ENCODE results near the gene ANKUB1.
A peak's percentile ranks its signal among the peaks of the same experiment; 100 is the strongest.

Gene ANKUB1

DNA sequence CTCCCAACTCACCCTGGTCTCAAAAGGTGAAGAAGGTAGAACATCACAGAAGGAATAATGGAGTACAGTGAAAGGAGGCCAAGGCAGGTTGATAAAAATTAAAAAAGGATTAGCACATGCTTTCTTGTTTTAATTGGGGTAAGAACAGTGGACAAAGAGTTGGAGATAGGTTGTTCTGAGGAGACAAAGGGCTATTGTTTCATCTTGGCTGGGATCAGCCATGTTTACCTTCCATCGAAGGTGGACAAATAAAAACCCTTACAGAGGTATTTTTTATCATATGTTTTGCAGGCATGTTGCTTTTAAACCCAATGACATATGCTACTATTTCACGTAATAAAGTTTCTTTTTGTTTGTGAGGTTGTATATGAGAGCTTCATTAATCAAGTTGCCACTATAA, 53.0 kb downstream of the ANKUB1 start:
- Histone ChIP-seq H3K4me1 (ENCODE audit: control insufficient read depth in 2 of 2, insufficient read depth in 2 of 2, low read length in 2 of 2) (no peaks in the 10 kb centered on the region), H3K4me3 (ENCODE audit: low read length in 2 of 2) (no peak overlapping the region), H3K36me3 (ENCODE audit: control insufficient read depth in 2 of 2, insufficient read depth in 2 of 2, low read length in 2 of 2) (peaks cover 16 to 24% of the 10 kb centered on the region in 2 donors), H3K27me3 (ENCODE audit: control insufficient read depth in 2 of 2, insufficient read depth in 2 of 2, low read length in 2 of 2) (no peaks in the 10 kb centered on the region), H3K9me3 (ENCODE audit: control insufficient read depth in 2 of 2, low read length in 2 of 2) (no peaks in the 10 kb centered on the region), H3K9ac (ENCODE audit: low read depth in 1 of 2, low read length in 2 of 2) (no peak overlapping the region), H3K27ac (ENCODE audit: low read depth in 2 of 2, low read length in 2 of 2) (no peak overlapping the region)

DNA sequence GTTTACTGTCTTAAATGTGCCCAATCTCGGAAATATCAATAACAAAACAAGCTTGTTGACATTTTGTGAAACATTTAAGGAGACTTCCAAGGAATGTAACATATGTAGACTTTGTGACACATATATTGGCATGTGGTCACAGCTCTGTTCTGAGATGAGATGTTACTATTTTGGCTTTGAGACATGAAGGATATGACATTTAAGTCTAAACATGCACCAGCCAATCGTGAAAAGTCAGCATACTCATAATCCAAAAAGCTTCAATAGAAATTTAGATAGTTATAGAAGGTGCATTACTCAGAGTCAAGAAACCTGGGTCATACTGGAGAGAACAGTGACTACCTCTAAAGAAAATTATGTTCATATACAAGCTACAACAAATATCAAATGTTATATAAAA, 53.5 kb downstream of the ANKUB1 start:
- Histone ChIP-seq H3K27me3 (ENCODE audit: control insufficient read depth in 2 of 2, insufficient read depth in 2 of 2, low read length in 2 of 2) (no peaks in the 10 kb centered on the region), H3K27ac (ENCODE audit: low read depth in 2 of 2, low read length in 2 of 2) (no peak overlapping the region), H3K9me3 (ENCODE audit: control insufficient read depth in 2 of 2, low read length in 2 of 2) (no peaks in the 10 kb centered on the region), H3K36me3 (ENCODE audit: control insufficient read depth in 2 of 2, insufficient read depth in 2 of 2, low read length in 2 of 2) (peaks cover 12 to 19% of the 10 kb centered on the region in 2 donors), H3K4me1 (ENCODE audit: control insufficient read depth in 2 of 2, insufficient read depth in 2 of 2, low read length in 2 of 2) (no peaks in the 10 kb centered on the region), H3K9ac (ENCODE audit: low read depth in 1 of 2, low read length in 2 of 2) (no peak overlapping the region), H3K4me3 (ENCODE audit: low read length in 2 of 2) (no peak overlapping the region)

DNA sequence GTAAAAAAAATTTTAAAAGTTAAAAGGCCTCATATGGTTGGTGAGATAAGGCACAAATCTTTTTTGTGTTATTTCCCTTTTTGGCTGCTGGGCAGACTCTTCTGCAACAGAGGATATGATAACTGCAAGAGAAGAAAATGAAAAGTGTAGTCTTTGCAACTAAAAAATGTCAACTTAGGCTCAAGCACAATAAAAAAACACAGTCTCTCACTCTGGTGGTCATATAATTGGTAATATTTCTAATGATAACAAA, 55.5 kb downstream of the ANKUB1 start:
- Histone ChIP-seq H3K4me3 (ENCODE audit: low read length in 2 of 2) (no peak overlapping the region), H3K9me3 (ENCODE audit: control insufficient read depth in 2 of 2, low read length in 2 of 2) (no peaks in the 10 kb centered on the region), H3K9ac (ENCODE audit: low read depth in 1 of 2, low read length in 2 of 2) (no peak overlapping the region), H3K36me3 (ENCODE audit: control insufficient read depth in 2 of 2, insufficient read depth in 2 of 2, low read length in 2 of 2) (peaks cover 9 to 12% of the 10 kb centered on the region in 2 donors), H3K27ac (ENCODE audit: low read depth in 2 of 2, low read length in 2 of 2) (no peak overlapping the region), H3K27me3 (ENCODE audit: control insufficient read depth in 2 of 2, insufficient read depth in 2 of 2, low read length in 2 of 2) (no peaks in the 10 kb centered on the region), H3K4me1 (ENCODE audit: control insufficient read depth in 2 of 2, insufficient read depth in 2 of 2, low read length in 2 of 2) (no peaks in the 10 kb centered on the region)

DNA sequence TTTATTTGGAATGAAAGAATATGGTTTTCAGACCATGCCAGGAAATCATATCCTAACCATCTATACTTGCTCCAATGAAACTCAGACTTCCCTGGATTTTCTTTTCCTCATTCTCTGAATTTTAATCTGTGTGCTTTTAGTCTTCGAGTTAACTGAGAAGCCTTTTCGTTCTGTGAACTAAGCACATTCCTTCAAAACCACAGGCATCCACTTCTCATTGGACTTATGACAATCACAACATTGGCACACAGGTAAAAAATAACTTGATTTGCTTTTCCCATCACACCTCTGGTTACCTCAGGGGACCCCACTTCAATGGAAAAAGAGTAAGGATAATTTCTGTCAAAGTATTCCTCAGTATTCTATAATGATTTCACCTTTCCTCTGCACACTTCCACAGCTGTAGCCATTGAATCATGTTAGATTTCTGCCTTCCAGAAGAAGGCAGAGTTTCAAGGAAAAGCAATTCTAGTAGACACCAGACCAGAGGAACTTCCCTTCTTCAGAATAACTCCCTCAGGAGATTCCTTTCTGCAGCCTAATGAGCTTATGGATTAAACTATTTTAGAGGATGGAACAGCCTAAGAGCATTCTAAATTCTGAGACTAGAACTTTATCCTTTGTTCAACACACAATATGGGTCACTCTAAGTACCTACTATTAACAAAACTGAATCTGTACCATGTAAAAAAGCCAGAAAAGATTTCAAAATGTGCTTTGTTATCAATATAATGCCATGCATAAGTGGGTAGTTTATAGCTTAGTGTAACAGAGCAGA, 56.0 kb downstream of the ANKUB1 start:
- Histone ChIP-seq H3K4me3 (ENCODE audit: low read length in 2 of 2) (no peak overlapping the region), H3K4me1 (ENCODE audit: control insufficient read depth in 2 of 2, insufficient read depth in 2 of 2, low read length in 2 of 2) (no peaks in the 10 kb centered on the region), H3K27me3 (ENCODE audit: control insufficient read depth in 2 of 2, insufficient read depth in 2 of 2, low read length in 2 of 2) (no peaks in the 10 kb centered on the region), H3K9me3 (ENCODE audit: control insufficient read depth in 2 of 2, low read length in 2 of 2) (no peaks in the 10 kb centered on the region), H3K36me3 (ENCODE audit: control insufficient read depth in 2 of 2, insufficient read depth in 2 of 2, low read length in 2 of 2) (peaks cover 7 to 11% of the 10 kb centered on the region in 2 donors), H3K27ac (ENCODE audit: low read depth in 2 of 2, low read length in 2 of 2) (no peak overlapping the region), H3K9ac (ENCODE audit: low read depth in 1 of 2, low read length in 2 of 2) (no peak overlapping the region)

GRCh38 chr3:149732234-149732633, 60.1 kb downstream of the ANKUB1 start:
- Histone ChIP-seq H3K27me3 (ENCODE audit: control insufficient read depth in 2 of 2, insufficient read depth in 2 of 2, low read length in 2 of 2) (no peaks in the 10 kb centered on the region), H3K36me3 (ENCODE audit: control insufficient read depth in 2 of 2, insufficient read depth in 2 of 2, low read length in 2 of 2) (no peaks in the 10 kb centered on the region), H3K9me3 (ENCODE audit: control insufficient read depth in 2 of 2, low read length in 2 of 2) (no peaks in the 10 kb centered on the region)

DNA sequence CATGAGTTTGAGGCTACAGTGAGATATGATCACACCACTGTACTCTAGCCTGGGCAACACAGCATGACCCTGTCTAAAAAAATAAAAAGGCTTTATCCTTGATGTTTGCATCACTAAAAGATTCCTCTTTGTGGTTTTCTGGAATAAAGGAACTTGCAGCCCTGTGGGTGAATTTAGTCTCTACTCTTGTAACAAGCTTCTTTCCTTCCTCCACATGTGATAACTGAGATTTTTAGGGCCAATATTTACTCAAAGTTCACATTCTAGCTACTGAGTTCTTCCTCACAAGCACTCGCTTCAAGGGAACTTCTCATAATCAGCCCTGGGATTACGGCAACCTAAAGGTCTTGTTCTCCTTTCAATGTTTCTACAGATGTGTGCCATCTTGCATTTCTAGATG, 64.7 kb downstream of the ANKUB1 start:
- no peak overlapping the region for H3K27ac ChIP-seq (ENCODE audit: low read depth in 2 of 2, low read length in 2 of 2)
- no peaks in the 10 kb centered on the region for H3K27me3 ChIP-seq (ENCODE audit: control insufficient read depth in 2 of 2, insufficient read depth in 2 of 2, low read length in 2 of 2)
- H3K4me1 ChIP-seq (ENCODE audit: control insufficient read depth in 2 of 2, insufficient read depth in 2 of 2, low read length in 2 of 2) = no peaks in the 10 kb centered on the region
- H3K4me3 ChIP-seq (ENCODE audit: low read length in 2 of 2) = no peak overlapping the region
- H3K9me3 ChIP-seq (ENCODE audit: control insufficient read depth in 2 of 2, low read length in 2 of 2) = no peaks in the 10 kb centered on the region
- H3K36me3 ChIP-seq (ENCODE audit: control insufficient read depth in 2 of 2, insufficient read depth in 2 of 2, low read length in 2 of 2) = no peaks in the 10 kb centered on the region
- no peak overlapping the region for H3K9ac ChIP-seq (ENCODE audit: low read depth in 1 of 2, low read length in 2 of 2)

More at GRCh38 chr3:149732234-149732633, 60.1 kb downstream of the ANKUB1 start:
- no peaks in the 10 kb centered on the region for H3K4me1 ChIP-seq (ENCODE audit: control insufficient read depth in 2 of 2, insufficient read depth in 2 of 2, low read length in 2 of 2)
- H3K9ac ChIP-seq (ENCODE audit: low read depth in 1 of 2, low read length in 2 of 2) = no peak overlapping the region
- H3K27ac ChIP-seq (ENCODE audit: low read depth in 2 of 2, low read length in 2 of 2) = no peak overlapping the region
- no peak overlapping the region for H3K4me3 ChIP-seq (ENCODE audit: low read length in 2 of 2)

GRCh38 chr3:149726716-149727407, 65.5 kb downstream of the ANKUB1 start:
- H3K27ac ChIP-seq (ENCODE audit: low read depth in 2 of 2, low read length in 2 of 2) = no peak overlapping the region
- no peaks in the 10 kb centered on the region for H3K9me3 ChIP-seq (ENCODE audit: control insufficient read depth in 2 of 2, low read length in 2 of 2)
- H3K9ac ChIP-seq (ENCODE audit: low read depth in 1 of 2, low read length in 2 of 2) = no peak overlapping the region
- no peaks in the 10 kb centered on the region for H3K4me1 ChIP-seq (ENCODE audit: control insufficient read depth in 2 of 2, insufficient read depth in 2 of 2, low read length in 2 of 2)
- H3K4me3 ChIP-seq (ENCODE audit: low read length in 2 of 2) = no peak overlapping the region
- H3K36me3 ChIP-seq (ENCODE audit: control insufficient read depth in 2 of 2, insufficient read depth in 2 of 2, low read length in 2 of 2) = no peaks in the 10 kb centered on the region
- no peaks in the 10 kb centered on the region for H3K27me3 ChIP-seq (ENCODE audit: control insufficient read depth in 2 of 2, insufficient read depth in 2 of 2, low read length in 2 of 2)

DNA sequence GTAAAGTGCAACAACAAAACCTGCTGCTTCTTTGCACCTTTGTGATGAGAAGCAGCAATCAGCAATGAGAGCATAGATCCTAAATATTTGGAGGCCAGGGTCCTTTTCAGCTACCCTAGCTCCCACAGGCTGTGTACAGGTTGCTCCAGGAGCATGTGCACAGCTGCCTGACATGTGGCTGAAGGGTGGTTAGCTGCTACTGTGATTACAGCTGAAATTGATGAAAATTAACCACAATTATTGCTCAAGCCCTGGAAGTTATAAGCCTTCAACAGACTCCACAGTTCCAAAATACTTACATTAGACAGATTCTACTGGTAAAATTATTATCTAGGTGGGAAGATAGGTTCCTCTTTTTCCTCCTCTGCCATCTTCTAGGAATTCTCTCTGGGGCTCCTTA, 68.6 kb downstream of the ANKUB1 start:
- no peaks in the 10 kb centered on the region for H3K36me3 ChIP-seq (ENCODE audit: control insufficient read depth in 2 of 2, insufficient read depth in 2 of 2, low read length in 2 of 2)

GRCh38 chr3:149720918-149721317, 71.4 kb downstream of the ANKUB1 start:
- no peaks in the 10 kb centered on the region for H3K36me3 ChIP-seq (ENCODE audit: control insufficient read depth in 2 of 2, insufficient read depth in 2 of 2, low read length in 2 of 2)
- H3K27ac ChIP-seq (ENCODE audit: low read depth in 2 of 2, low read length in 2 of 2) = no peak overlapping the region
- H3K4me3 ChIP-seq (ENCODE audit: low read length in 2 of 2) = no peak overlapping the region
- no peak overlapping the region for H3K9ac ChIP-seq (ENCODE audit: low read depth in 1 of 2, low read length in 2 of 2)
- no peaks in the 10 kb centered on the region for H3K9me3 ChIP-seq (ENCODE audit: control insufficient read depth in 2 of 2, low read length in 2 of 2)
- peaks cover 0 to 4% of the 10 kb centered on the region in 2 donors for H3K4me1 ChIP-seq (ENCODE audit: control insufficient read depth in 2 of 2, insufficient read depth in 2 of 2, low read length in 2 of 2)
- no peaks in the 10 kb centered on the region for H3K27me3 ChIP-seq (ENCODE audit: control insufficient read depth in 2 of 2, insufficient read depth in 2 of 2, low read length in 2 of 2)

More for the DNA sequence above, 68.6 kb downstream of the ANKUB1 start:
- Histone ChIP-seq H3K27ac (ENCODE audit: low read depth in 2 of 2, low read length in 2 of 2) (no peak overlapping the region), H3K27me3 (ENCODE audit: control insufficient read depth in 2 of 2, insufficient read depth in 2 of 2, low read length in 2 of 2) (no peaks in the 10 kb centered on the region), H3K9ac (ENCODE audit: low read depth in 1 of 2, low read length in 2 of 2) (no peak overlapping the region), H3K9me3 (ENCODE audit: control insufficient read depth in 2 of 2, low read length in 2 of 2) (no peaks in the 10 kb centered on the region), H3K4me1 (ENCODE audit: control insufficient read depth in 2 of 2, insufficient read depth in 2 of 2, low read length in 2 of 2) (no peaks in the 10 kb centered on the region), H3K4me3 (ENCODE audit: low read length in 2 of 2) (no peak overlapping the region)

DNA sequence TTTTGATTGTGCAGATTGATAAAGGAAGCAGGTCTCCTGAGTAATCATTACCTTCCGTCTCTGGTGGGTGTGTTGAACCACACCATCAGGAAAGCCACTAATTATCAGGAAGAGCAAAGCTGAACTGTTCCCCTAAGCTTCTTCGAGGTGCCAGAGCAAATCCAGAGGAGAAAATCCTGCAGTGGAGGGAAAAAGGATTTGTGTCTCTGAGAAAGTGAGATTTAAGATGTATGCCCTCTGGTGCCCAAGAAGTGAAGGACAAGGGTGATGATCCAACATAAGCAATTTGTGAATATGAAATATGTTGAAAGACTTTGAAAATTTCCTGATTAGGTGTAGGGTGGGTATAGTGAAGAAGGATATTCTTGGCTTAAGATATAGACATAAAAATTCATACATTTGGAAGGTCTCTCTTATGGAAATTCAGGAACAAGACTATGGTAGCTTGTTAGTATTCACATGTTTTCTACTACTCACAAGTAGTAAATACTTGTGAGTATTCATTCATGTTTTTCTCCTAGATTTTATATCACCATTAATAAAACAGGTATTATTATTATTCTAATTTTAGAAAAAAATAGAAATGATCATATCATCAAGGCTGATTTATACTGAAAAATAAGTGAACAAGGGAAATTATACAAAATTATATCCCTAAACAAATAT, 74.8 kb downstream of the ANKUB1 start:
- Histone ChIP-seq H3K9me3 (ENCODE audit: control insufficient read depth in 2 of 2, low read length in 2 of 2) (no peaks in the 10 kb centered on the region), H3K36me3 (ENCODE audit: control insufficient read depth in 2 of 2, insufficient read depth in 2 of 2, low read length in 2 of 2) (no peaks in the 10 kb centered on the region), H3K27me3 (ENCODE audit: control insufficient read depth in 2 of 2, insufficient read depth in 2 of 2, low read length in 2 of 2) (no peaks in the 10 kb centered on the region), H3K27ac (ENCODE audit: low read depth in 2 of 2, low read length in 2 of 2) (no peak overlapping the region), H3K4me3 (ENCODE audit: low read length in 2 of 2) (peak overlapping the region; percentile 27 to 46), H3K4me1 (ENCODE audit: control insufficient read depth in 2 of 2, insufficient read depth in 2 of 2, low read length in 2 of 2) (peaks cover 0 to 4% of the 10 kb centered on the region in 2 donors), H3K9ac (ENCODE audit: low read depth in 1 of 2, low read length in 2 of 2) (no peak overlapping the region)

Measured in mucosa of rectum (tissue), 2 donors.